ENCODE measurements around the gene VAV3.

DNA sequence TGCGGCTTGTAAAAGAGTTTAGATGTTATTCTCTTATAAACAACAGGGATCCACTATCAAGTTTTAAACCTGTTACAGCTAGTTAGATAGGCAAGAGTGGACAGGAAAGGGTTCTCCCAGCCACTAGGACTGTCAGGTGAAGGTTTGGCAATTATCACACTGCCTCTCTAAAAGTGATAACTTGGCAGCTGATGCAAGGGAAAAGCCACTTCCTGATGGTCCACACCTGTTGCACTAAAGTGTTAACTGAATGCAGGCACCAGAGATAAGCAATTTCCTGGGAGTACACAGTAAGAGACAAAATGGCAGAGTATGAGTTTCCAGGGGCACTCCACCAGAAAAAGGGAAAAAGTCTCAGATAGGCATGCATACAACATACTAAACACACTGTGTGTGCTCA lies 99.4 kb downstream of the VAV3 start:
- TF ChIP-seq, protein P1, sequence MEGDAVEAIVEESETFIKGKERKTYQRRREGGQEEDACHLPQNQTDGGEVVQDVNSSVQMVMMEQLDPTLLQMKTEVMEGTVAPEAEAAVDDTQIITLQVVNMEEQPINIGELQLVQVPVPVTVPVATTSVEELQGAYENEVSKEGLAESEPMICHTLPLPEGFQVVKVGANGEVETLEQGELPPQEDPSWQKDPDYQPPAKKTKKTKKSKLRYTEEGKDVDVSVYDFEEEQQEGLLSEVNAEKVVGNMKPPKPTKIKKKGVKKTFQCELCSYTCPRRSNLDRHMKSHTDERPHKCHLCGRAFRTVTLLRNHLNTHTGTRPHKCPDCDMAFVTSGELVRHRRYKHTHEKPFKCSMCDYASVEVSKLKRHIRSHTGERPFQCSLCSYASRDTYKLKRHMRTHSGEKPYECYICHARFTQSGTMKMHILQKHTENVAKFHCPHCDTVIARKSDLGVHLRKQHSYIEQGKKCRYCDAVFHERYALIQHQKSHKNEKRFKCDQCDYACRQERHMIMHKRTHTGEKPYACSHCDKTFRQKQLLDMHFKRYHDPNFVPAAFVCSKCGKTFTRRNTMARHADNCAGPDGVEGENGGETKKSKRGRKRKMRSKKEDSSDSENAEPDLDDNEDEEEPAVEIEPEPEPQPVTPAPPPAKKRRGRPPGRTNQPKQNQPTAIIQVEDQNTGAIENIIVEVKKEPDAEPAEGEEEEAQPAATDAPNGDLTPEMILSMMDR (IDR thresholded peaks at IDR 0.05): no peak
- TF ChIP-seq, protein P2, sequence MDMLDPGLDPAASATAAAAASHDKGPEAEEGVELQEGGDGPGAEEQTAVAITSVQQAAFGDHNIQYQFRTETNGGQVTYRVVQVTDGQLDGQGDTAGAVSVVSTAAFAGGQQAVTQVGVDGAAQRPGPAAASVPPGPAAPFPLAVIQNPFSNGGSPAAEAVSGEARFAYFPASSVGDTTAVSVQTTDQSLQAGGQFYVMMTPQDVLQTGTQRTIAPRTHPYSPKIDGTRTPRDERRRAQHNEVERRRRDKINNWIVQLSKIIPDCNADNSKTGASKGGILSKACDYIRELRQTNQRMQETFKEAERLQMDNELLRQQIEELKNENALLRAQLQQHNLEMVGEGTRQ (IDR thresholded peaks at IDR 0.05; ENCODE audit: borderline replicate concordance, low read depth, low read length): no peak
- TF ChIP-seq EZH2phosphoT487 (IDR thresholded peaks at IDR 0.05; ENCODE audit: borderline replicate concordance, low read depth) (no peak), POLR2AphosphoS5 (IDR thresholded peaks at IDR 0.05; ENCODE audit: low read depth, low read length) (no peak)
